ENCODE results near the gene PNCK.

Gene PNCK

DNA sequence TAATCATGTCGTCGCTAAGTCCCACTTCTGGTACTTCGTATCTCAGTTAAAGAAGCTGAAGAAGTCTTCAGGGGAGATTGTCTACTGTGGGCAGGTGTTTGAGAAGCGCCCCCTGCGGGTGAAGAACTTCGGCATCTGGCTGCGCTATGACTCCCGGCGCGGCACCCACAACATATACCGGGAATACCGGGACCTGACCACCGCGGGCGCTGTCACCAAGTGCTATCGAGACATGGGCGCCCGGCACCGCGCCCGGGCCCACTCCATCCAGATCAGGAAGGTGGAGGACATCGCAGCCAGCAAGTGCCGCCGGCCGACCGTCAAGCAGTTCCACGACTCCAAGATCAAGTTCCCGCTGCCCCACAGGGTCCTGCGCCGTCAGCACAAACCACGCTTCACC lies 11.3 kb downstream of the PNCK start:
- DNase-seq (ENCODE audit: low read depth in 2 of 2): peak; percentile 12 to 40

DNA sequence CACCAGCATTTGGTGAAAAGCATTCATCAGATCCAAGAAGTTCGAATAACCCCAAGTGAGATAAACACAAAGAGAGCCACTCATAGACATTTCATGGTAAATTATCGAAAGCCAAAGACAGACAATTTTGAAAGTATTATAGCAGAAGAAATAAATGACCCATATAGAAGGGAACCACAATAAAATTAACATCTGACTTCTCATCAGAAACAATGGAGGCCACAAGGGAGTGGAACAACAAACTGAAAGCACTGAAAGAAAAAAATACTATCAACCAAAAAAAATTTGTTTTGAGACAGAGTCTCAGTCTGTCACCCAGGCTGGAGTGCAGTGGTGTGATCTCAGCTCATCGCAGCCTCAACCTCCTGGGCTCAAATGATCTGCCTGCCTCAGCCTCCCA lies 14.3 kb downstream of the PNCK start:
- no peak for DNase-seq (ENCODE audit: low read depth in 2 of 2)

DNA sequence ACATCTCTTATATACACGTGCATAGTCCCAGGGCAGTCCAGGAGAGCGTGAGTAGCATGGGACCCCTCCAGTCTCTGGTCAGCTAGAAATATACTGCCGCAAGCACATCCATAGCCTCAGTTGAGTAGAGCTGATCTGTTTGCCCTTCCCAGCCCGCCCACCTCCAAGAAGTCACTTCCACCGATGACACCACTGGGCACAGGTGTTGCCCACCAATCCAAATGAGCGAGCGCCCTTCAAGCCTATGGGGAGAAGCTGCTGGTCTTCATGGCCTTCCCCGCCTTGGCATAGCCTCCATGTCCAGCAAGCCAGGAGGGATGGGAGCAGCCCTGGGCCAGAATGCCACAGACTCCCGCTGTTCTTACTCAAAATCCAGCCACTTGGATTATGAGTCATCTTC lies 16.5 kb downstream of the PNCK start:
- DNase-seq (ENCODE audit: low read depth in 2 of 2): no peak

DNA sequence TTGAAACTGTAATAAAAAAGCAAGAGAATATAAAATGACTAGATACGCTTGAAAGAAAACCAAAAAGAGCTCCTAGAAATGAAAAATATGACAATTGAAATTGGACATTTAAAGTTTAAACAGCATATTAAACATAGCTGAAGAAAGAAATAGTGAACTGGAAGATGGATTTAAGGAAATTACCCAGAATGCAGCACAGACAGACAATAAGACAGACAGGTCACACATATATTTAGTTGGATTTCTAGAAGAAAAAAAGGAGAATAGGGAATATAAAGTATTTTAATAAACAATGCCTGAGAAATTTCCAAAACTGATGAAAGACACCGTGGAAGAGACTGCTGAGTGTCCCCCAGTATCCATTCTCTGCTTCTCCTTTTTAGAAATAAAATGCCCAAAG lies 20.1 kb downstream of the PNCK start:
- DNase-seq (ENCODE audit: low read depth in 2 of 2): no peak

DNA sequence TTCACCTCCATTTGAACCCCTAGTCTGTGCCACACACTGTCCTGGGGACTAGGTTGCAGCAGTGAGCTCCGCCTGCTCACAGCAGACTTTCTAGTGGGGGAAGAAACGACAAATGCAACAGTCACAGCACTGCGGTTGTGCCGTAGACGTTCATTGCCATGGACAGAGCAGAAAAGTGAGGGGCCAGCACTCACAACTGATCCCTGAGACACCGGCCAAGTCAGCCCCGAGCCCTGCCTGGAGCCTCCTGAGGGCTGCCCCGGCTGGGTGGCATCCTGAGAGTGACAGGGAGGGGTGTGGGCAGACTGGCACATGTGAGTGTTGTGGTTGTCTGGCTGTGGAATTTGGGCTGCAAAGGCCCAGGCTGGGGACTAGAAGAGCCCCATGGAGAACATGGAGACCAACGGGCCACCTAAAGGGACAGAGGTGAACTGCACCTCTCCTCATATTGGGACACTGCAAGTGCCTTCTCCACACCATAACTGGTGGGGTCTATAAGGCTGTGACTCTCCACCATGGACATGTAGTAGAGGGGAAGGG lies 22.0 kb downstream of the PNCK start:
- DNase-seq (ENCODE audit: low read depth in 2 of 2): no peak

DNA sequence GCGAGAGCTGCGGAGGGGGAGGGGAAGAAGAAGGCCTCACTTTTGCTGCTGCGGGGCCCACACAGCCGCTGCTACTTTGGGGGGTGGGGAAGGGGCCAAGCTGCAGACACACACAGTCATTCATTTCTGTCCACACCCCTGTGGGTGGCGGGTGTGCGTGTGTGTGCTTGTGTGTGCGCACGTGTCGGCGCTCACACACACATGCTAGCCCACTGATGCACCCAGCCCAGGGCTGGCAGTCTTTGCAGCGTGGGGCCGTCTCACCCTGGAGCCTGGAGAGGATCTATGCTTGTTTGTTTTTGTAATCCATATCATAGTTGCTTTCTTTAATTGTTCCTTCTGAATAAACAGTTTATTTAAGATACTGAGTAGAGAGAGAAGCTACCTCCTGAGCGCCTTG lies 22.7 kb downstream of the PNCK start:
- no peak for DNase-seq (ENCODE audit: low read depth in 2 of 2)

DNA sequence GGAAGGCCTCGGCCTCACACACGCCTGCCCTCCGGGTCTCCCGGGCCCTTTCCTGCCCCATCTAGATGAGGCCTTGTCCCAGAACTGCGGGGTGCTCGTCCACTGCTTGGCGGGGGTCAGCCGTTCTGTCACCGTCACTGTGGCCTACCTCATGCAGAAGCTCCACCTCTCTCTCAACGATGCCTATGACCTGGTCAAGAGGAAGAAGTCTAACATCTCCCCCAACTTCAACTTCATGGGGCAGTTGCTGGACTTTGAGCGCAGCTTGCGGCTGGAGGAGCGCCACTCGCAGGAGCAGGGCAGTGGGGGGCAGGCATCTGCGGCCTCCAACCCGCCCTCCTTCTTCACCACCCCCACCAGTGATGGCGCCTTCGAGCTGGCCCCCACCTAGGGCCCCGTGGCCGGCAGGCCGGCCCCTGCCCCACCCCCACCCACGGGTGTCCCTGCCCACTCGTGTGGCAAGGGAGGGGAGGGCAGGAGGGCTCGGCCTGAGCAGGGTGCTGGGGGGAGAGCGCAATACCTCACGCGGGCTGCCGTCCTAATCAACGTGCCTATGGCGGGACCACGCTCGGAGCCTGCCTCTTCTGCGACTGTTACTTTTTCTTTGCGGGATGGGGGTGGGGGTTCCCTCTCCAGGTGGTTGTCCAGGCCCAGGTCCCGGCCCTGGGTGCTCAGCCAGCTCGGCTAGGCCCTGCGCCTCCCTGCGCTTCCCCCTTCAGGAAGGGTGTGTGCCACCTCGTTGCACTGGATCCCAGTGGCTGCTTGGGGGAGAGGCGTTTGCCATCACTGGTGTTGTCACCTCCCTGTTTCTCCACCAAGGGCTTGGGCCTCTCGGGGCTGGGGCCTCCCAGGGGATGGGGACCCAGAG lies 23.5 kb downstream of the PNCK start:
- no peak for DNase-seq (ENCODE audit: low read depth in 2 of 2)

DNA sequence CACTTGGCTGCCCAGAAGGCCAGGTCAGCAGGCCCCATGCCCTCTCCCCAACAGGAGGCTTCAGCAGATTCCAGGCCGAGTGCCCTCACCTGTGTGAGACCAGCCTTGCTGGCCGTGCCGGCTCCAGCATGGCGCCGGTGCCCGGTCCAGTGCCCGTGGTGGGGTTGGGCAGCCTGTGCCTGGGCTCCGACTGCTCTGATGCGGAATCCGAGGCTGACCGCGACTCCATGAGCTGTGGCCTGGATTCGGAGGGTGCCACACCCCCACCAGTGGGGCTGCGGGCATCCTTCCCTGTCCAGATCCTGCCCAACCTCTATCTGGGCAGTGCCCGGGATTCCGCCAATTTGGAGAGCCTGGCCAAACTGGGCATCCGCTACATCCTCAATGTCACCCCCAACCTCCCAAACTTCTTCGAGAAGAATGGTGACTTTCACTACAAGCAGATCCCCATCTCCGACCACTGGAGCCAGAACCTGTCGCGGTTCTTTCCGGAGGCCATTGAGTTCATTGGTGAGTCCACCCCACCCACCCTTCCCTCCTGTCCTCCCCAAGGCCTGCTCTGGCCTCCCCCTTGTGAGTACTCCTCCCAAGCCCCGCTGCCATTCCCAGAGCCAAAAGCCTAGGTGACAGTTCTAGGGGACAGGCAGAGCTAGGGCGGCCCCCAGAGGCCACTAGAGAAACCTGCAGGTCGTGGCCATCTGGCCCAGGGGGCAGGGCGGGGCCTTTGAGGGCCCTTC lies 24.3 kb downstream of the PNCK start:
- DNase-seq (ENCODE audit: low read depth in 2 of 2): no peak

DNA sequence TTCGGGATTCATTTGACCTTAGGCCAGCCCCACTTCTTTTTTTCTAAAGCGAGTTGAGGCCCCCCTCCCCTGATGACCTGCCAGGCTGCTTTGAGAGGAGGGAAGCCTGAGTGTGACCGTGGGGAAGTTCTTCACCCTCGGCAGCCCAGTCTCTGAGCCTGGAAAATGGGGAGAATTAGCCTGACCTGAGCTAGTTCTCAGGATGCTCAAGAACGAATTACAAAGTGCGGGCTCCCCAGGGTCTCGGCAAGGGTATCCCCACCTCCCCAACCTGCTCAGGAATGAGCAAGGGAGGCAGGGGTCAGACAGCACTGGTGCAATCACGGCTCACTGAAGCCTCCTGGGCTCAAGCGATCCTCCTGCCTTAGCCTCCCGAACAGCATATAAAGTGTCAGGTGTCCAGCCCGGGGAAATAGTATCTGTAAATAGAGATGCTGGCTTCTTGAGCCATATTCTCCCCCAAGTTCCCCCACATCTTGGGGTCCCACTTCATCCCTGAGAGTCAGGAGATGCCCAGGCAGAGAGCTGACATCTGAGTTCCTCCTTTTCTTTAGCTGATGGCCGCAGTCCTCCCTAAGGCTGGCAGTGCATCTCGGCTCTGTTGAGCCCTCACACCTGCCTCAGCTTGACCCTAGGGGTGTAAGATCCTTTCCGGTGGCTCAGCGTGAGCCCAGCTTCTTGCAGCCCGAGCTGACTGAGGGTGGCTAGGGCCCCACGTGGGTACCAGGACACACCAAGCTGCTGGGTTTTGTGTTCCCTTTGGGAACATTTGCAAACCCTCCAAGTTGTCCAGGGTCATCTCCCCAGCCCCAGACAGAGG lies 25.0 kb downstream of the PNCK start:
- no peak for DNase-seq (ENCODE audit: low read depth in 2 of 2)

DNA sequence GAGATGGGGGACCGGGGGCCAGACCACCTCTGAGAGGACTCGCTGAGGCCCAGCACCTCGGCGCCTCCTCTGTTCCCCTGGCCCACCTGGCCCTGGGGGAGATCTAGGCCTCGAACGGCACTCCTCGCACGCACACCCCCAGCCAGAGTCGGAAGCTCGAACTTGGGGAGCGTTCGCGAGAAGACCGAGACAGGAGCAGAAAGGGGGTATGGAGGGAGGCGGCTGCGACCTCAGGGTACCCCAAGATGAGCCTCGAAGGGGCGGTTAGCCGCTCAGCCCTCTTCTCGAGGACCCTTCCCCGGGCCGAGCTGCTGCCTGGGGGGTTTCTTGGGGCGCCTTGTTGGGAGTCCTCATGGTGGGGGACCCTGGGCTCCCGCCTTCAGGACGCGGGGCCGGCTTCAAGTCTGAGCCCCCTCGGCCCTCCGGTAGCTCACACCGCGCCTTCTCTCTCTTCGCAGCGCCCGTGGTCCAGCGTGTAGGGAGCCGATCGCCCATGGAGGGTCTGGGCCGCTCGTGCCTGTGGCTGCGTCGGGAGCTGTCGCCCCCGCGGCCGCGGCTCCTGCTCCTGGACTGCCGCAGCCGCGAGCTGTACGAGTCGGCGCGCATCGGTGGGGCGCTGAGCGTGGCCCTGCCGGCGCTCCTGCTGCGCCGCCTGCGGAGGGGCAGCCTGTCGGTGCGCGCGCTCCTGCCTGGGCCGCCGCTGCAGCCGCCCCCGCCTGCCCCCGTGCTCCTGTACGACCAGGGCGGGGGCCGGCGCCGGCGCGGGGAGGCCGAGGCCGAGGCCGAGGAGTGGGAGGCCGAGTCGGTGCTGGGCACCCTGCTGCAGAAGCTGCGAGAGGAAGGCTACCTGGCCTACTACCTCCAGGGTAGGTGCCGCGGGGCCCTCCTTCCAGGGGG lies 25.9 kb downstream of the PNCK start:
- DNase-seq (ENCODE audit: low read depth in 2 of 2): no peak

DNA sequence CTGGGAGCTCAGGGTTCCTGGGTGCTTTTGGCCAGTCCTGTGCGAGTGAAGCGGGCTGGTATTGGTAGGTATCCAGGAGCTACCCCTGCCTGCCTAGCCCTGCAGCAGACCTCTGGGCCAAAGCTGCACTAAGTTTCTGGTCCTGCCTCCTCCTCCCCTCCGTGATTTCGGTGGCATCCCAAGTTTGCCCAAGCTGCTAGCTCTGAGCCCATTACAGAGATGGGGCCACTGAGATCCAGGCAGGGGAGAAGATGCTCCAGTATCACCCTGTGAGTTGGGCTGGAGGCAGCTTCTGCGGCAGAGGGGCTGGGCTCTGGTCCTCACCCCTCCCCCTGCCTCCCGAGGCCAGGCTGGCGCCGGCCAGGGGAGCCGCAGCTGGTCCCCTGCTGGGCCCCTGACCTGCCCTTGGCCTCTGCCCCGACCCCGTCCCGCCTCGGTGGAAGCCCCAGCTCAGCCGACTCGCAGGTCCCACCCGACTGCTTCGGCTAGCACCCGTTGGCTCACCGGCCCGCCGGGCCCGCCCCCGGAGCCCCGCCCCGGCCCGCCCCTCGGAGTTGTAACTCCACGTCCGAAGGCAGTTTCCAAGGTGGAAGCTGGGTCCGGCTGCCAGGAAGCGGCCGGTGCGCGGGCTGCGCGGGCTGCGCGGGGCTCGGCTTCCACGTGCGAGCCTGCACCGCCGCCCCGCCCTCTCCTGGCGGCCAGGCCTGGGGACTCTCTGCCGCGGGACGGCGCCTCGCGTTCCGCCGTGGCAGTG lies 26.8 kb downstream of the PNCK start, which contains the start of gene DUSP9:
DUSP9 (plus strand) TSS at position 584 of the 754 bp plus-strand sequence. CDS start 751 bp downstream, outside the sequence.
- no peak for DNase-seq (ENCODE audit: low read depth in 2 of 2)

DNA sequence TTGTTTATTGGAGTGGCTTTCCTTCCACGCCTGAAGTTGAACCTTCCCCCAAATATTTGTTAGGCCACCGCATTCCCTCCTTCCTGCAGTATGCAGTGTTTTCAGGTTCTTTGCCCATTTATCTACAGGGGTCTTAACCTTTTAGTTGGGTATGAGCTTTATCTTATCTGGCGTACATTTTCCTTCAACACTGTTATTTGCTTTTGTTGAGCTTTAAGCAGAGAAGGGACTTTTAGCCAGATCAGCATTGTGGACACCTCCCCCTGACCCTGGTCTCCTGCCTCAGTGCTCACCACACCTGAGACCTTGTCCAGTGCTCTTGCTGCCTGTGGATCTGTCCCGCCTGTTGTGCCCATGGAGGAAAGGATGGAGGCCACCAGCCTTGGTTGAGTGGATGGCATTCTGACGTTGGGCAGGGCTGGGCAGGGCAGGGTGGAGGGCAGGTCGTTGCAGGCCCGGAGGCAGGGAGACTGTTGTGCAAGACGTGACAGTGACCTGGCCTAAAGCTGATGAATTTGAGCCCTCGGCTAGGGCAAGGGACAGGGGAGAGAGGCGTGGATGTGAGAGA lies 27.6 kb downstream of the PNCK start:
- DNase-seq (ENCODE audit: low read depth in 2 of 2): no peak

DNA sequence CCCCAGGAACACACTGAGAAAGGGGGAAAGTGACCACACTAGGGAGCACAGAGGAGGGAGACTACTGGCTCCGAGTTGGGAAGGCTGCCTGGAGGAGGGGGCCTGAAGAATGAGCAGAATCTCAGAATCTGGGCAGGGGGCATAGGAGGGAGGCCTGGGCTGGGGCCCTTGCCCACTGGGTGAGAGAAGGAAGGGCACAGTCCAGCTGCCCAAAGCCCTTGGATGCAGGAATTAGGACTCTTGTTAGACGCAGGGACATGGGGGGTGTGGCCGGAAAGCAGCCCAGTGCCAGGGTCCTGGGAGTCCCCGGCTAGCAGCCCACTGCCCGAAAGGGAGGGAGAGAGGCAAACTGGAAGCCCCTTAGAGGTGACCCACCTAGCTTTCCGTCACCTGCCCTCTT lies 28.5 kb downstream of the PNCK start:
- DNase-seq (ENCODE audit: low read depth in 2 of 2): no peak

DNA sequence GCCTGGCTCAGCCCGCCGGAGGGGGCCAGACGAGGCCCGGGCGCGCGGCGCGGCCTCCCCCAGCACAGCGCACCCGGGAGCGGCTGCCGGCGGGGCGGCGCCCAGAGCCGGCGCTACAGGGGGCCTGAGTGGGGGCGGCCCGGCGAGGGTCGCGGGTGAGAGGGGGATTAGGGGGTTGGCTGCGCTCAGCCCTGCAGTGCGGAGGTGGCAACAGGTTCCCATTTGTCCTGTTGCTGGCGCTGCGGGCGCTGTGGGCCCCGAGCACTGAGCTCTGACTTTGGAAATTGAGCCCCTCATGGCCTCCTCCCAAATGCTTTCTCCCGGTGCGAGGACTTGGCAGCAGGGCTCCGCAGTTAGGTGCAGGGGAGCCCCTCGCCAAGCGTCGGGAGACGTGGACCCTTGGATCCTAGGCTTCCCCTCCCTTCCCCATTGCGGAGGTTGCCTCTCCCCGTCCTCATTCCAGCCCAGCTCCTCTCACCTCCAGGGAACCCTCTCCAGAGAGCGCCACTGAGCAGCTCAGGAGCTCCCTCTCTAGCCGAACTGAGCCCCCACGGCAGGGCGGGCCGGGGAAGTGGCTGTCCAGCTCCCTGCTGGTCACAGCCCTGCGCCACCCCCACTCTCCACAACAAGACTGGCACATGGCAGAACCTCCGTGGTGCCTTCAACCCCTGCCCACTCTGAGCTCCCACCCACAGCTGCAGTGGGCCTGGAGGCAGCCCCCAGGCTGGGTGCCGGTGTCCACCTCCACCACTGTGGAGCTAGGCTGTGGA lies 29.1 kb downstream of the PNCK start:
- no peak for DNase-seq (ENCODE audit: low read depth in 2 of 2)

DNA sequence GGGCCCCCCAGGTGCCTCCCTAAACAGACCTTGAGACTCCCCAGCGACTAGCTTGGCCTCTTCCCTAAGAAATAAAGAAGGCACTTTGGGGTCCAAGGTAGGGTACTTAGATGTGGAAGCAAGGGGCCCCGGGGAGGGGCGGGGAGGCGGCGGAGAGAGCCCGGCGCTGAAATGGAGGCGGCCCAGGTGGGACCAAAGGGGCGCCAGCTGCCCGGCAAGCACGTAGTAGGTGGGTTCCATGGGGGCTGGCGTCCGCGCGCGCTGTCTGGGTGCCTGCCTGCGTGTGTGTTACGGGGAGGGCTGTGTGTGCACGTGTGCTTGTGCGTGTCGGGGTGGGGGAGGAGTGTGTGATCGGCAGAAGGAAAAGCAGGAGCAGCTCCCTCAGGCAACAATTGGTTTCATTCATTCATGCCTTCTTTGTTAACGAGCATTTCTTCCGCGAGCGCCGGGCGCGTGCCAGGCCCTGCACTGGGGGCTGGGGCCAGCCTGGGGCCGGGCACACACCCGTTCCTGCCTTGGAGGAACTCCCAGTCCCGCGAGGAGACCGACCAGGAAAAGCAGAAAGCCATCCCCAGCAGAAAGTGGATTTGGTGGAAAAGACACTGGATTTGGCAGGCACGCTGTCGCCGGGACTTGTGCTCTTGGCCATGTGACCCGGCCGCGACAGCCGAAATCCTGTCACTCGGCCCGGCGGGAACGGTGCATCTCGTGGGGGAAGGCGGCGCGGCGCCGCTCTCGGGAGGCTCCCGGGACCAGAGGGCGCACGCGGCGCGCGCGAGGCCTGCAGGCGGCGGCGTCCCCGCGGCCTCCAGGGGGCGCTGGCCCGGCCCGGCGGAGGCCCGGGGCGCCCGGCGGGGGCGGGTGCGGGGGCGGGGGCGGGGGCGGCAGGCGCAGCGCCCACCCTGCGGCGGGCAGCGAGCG lies 29.9 kb downstream of the PNCK start:
- DNase-seq (ENCODE audit: low read depth in 2 of 2): no peak

DNA sequence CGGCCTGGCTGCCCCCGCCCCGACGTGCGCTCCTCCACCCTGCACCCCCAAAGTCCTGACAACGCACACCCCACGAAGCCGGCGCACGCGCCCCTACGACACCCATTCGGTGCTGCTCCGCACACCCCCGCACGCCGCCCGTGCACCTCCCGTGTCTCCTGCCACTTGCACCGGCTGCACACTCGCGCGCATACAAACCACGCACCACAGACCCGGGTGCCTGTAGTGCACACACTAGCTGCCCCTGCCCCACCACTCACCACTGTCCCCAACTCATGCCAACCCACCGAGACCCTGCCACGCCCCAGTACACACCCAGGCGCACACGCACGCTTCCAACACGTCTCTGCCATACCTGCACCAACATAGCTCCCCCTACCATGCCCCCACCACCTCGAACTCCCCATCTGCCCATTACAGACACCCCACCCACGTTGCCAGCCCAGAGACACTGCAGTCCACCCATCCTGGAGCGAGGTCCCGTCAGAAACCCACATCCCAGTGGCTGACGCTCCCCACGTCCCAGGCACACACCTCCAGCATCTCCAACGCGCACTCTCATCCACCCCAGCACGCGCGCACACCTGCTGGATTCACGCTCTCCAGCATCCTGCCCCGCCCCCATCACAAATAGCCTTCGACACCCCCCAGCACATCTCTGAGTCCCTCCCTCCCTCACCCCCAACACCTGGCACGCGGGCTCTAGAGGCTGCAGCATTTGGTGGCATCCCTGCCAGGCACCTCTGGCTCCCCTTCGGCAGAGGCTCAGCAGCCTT lies 30.8 kb downstream of the PNCK start:
- DNase-seq (ENCODE audit: low read depth in 2 of 2): no peak

DNA sequence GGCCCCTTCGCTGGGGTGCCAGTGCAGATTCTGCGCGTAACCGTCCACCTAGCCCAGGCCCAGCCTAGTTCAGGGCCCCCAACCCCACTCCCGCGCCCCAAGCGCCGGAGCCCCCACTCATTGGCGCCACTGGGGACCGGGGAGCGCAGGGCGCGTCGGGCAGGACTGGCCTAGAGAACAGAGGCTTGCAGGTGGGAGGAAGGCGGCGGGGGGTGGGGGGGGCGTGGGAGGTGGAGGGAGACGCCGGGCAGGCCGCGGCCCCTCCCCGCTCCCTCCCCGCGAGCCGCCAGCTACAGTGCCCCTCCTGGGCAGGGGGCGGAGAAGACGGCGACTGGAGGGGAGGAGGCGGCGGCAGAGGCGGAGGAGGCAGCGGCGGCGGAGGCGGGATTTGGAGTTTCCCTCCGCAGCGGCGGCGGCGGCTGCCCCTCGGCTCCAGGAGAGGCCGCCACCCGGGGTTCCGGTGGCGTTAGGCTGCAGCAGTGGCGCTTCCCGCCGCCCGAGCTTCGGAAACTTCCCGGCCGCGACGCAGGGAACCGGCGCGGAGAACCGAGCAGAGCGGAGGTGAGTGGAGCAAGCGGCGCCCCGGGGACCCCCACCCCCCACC lies 31.5 kb downstream of the PNCK start:
- DNase-seq (ENCODE audit: low read depth in 2 of 2): no peak

Measured in stimulated activated CD4-positive, alpha-beta T cell treated with anti-CD3 and anti-CD28 coated beads, Interleukin-1b, Interleukin-23, amount 100 ng/mL, for 1 hour (primary cell).